ENCODE results near the gene LSAMP. TPM values are rescaled to one million over a fixed set of nuclear protein-coding genes. Genes with fewer than 3 reads are reported as not detected.

Gene LSAMP
- total RNA-seq, 1 donor from 2014 or later, result 4.4 TPM

- no peak for DNase-seq (ENCODE audit: extremely low spot score, unreplicated experiment)
- H3K4me1 Mint-ChIP-seq (ENCODE audit: unreplicated experiment), result no peaks in the 10 kb centered on the region
Measured at GRCh38 chr3:116453666-116454346, 8.5 kb upstream of the LSAMP start.

GRCh38 chr3:116449546-116450350 lies 4.5 kb upstream of the LSAMP start:
- H3K27me3 Mint-ChIP-seq (ENCODE audit: unreplicated experiment), result peaks cover 26% of the 10 kb centered on the region
- peaks cover 10% of the 10 kb centered on the region for H3K4me1 Mint-ChIP-seq (ENCODE audit: unreplicated experiment)
- H3K4me3 Mint-ChIP-seq (ENCODE audit: unreplicated experiment), result no peak overlapping the region
- no peak for TF ChIP-seq CTCF (IDR thresholded peaks at IDR 0.05)
- H3K27ac Mint-ChIP-seq (ENCODE audit: unreplicated experiment), result no peak overlapping the region
- DNase-seq (ENCODE audit: extremely low spot score, unreplicated experiment), result no peak
- no peaks in the 10 kb centered on the region for H3K9me3 Mint-ChIP-seq (ENCODE audit: unreplicated experiment)
- no peaks in the 10 kb centered on the region for H3K36me3 Mint-ChIP-seq (ENCODE audit: unreplicated experiment)

More at GRCh38 chr3:116453666-116454346, 8.5 kb upstream of the LSAMP start:
- Mint-ChIP-seq H3K27ac (ENCODE audit: unreplicated experiment) (no peak overlapping the region), H3K27me3 (ENCODE audit: unreplicated experiment) (peaks cover 17% of the 10 kb centered on the region), H3K9me3 (ENCODE audit: unreplicated experiment) (no peaks in the 10 kb centered on the region), H3K4me3 (ENCODE audit: unreplicated experiment) (no peak overlapping the region), H3K36me3 (ENCODE audit: unreplicated experiment) (no peaks in the 10 kb centered on the region)
- peak; percentile 51 for TF ChIP-seq CTCF (IDR thresholded peaks at IDR 0.05)

GRCh38 chr3:116445990-116446389 lies 703 bp upstream of the LSAMP start:
- H3K4me3 Mint-ChIP-seq (ENCODE audit: unreplicated experiment), result no peak overlapping the region
- H3K9me3 Mint-ChIP-seq (ENCODE audit: unreplicated experiment), result no peaks in the 10 kb centered on the region
- TF ChIP-seq CTCF (IDR thresholded peaks at IDR 0.05), result no peak
- DNase-seq (ENCODE audit: extremely low spot score, unreplicated experiment), result no peak
- peaks cover 39% of the 10 kb centered on the region for H3K27me3 Mint-ChIP-seq (ENCODE audit: unreplicated experiment)
- H3K36me3 Mint-ChIP-seq (ENCODE audit: unreplicated experiment), result no peaks in the 10 kb centered on the region
- peaks cover 23% of the 10 kb centered on the region for H3K4me1 Mint-ChIP-seq (ENCODE audit: unreplicated experiment)
- no peak overlapping the region for H3K27ac Mint-ChIP-seq (ENCODE audit: unreplicated experiment)

- Mint-ChIP-seq H3K36me3 (ENCODE audit: unreplicated experiment) (no peaks in the 10 kb centered on the region), H3K4me1 (ENCODE audit: unreplicated experiment) (peaks cover 23% of the 10 kb centered on the region), H3K9me3 (ENCODE audit: unreplicated experiment) (no peaks in the 10 kb centered on the region), H3K4me3 (ENCODE audit: unreplicated experiment) (peak overlapping the region; percentile 73), H3K27ac (ENCODE audit: unreplicated experiment) (no peak overlapping the region), H3K27me3 (ENCODE audit: unreplicated experiment) (peaks cover 39% of the 10 kb centered on the region)
- TF ChIP-seq CTCF (IDR thresholded peaks at IDR 0.05), result no peak
- DNase-seq (ENCODE audit: extremely low spot score, unreplicated experiment), result no peak
Measured at GRCh38 chr3:116444819-116445310, 422 bp downstream of the LSAMP start.

All from osteocyte (in vitro differentiated cells).